Smooth muscle cell (in vitro differentiated cells): ENCODE results near the gene RAD51B. TPM values are rescaled to one million over a fixed set of nuclear protein-coding genes. Genes with fewer than 3 reads are reported as not detected.

Experiments
- DNase-seq: peaks from one replicate; lab custom pipeline; 2025; ENCODE audit not compliant: unreplicated experiment; lab: John Stamatoyannopoulos, UW
- H2AFZ ChIP-seq: fragments of 200-600 bp; sonication (generic); 2 replicates; pipeline ENCODE4 v1.6.0; 2016; ENCODE audit warnings: antibody characterized with exemption, low read depth, mild to moderate bottlenecking
- H3F3A ChIP-seq: fragments of 200-600 bp; sonication (generic); 2 replicates; pipeline ENCODE4 v1.6.0; 2017; ENCODE audit warnings: antibody characterized with exemption, low read depth
- H3K27ac ChIP-seq: fragments of 200-600 bp; sonication (generic); 2 replicates; pipeline ENCODE4 v1.5.1; 2016; ENCODE audit warnings: low read depth, mild to moderate bottlenecking
- H3K27me3 ChIP-seq: fragments of 200-600 bp; sonication (generic); 2 replicates; pipeline ENCODE4 v1.6.1; 2016; ENCODE audit warnings: low read depth, mild to moderate bottlenecking
- H3K36me3 ChIP-seq: fragments of 200-600 bp; sonication (generic); 2 replicates; pipeline ENCODE4 v1.5.1; 2016; ENCODE audit warnings: low read depth
- H3K4me1 ChIP-seq: fragments of 200-600 bp; sonication (generic); 2 replicates; pipeline ENCODE4 v1.5.1; 2016; ENCODE audit warnings: low read depth
- H3K4me2 ChIP-seq: fragments of 200-600 bp; sonication (generic); 2 replicates; pipeline ENCODE4 v1.6.0; 2016; ENCODE audit warnings: mild to moderate bottlenecking
- H3K4me3 ChIP-seq: fragments of 200-600 bp; sonication (generic); 2 replicates; pipeline ENCODE4 v1.5.1; 2016; ENCODE audit warnings: mild to moderate bottlenecking
- H3K79me2 ChIP-seq: fragments of 200-600 bp; sonication (generic); 2 replicates; pipeline ENCODE4 v1.6.0; 2016; ENCODE audit warnings: low read depth, mild to moderate bottlenecking
- H3K9ac ChIP-seq: fragments of 200-600 bp; sonication (generic); 2 replicates; pipeline ENCODE4 v1.6.0; 2016; ENCODE audit warnings: low read depth
- H3K9me3 ChIP-seq: fragments of 200-600 bp; sonication (generic); replicated peaks from 2 replicates; pipeline ENCODE4 v1.5.1; 2016; ENCODE audit warnings: low read depth
- H4K20me1 ChIP-seq: fragments of 200-600 bp; sonication (generic); 2 replicates; pipeline ENCODE4 v1.6.0; 2016; ENCODE audit warnings: low read depth
- CTCF ChIP-seq: fragments of 200-600 bp; sonication (generic); IDR thresholded peaks from 2 replicates; pipeline ENCODE4 v1.5.1; 2017; ENCODE audit warnings: borderline replicate concordance, mild to moderate bottlenecking, antibody characterized with exemption; ENCODE audit not compliant: insufficient read depth, poor library complexity, severe bottlenecking
- WGBS: methylation state at CpG from one replicate; pipeline ENCODE4 v1.1.7; 2016; ENCODE audit warnings: low lambda C conversion rate; 5-methylcytosine and 5-hydroxymethylcytosine counted together
- polyA plus RNA-seq: library from polyadenylated mRNA; unstranded; fragments of >200 nt; fragmentation: Nextera tagmentation; extraction: Ambion mirVana; gene quantifications from 2 replicates; pipeline ENCODE4 v1.2.1, GENCODE V29; 2016
- total RNA-seq: library from RNA; depleted of rRNA; stranded (reverse); fragments of >200 nt; gene quantifications from 2 replicates; pipeline ENCODE4 v1.2.3, GENCODE V29; 2014

RAD51B gene
- total and polyA plus RNA-seq, 2 experiments from 2014 or later, result 4.6 to 5.3 TPM

- peaks cover 15% of the 10 kb centered on the region for H3K4me1 ChIP-seq
- H3K4me2 ChIP-seq, result peak overlapping the region; percentile 77
- no peak overlapping the region for H3K4me3 ChIP-seq
- no peaks in the 10 kb centered on the region for H3K9me3 ChIP-seq
- no peak overlapping the region for H2AFZ ChIP-seq
- H3K79me2 ChIP-seq, result no peaks in the 10 kb centered on the region
- WGBS, result 81% methylated on average over 2 of the region's 2 CpGs
- H3K27me3 ChIP-seq, result no peaks in the 10 kb centered on the region
- no peaks in the 10 kb centered on the region for H4K20me1 ChIP-seq
- no peaks in the 10 kb centered on the region for H3K36me3 ChIP-seq
- no peak overlapping the region for H3K9ac ChIP-seq
- H3K27ac ChIP-seq, result peak overlapping the region; percentile 92
- no peak for TF ChIP-seq CTCF
- peaks cover 12% of the 10 kb centered on the region for H3F3A ChIP-seq
- no peak for DNase-seq
Observed at GRCh38 chr14:68211886-68212285, 392.3 kb downstream of the RAD51B start.

GRCh38 chr14:68212361-68212760, 392.8 kb downstream of the RAD51B start:
- Histone ChIP-seq H3K27me3 (no peaks in the 10 kb centered on the region), H3F3A (peaks cover 10% of the 10 kb centered on the region), H4K20me1 (no peaks in the 10 kb centered on the region), H3K4me3 (no peak overlapping the region), H2AFZ (no peak overlapping the region), H3K27ac (no peak overlapping the region), H3K79me2 (no peaks in the 10 kb centered on the region), H3K4me2 (no peak overlapping the region), H3K36me3 (no peaks in the 10 kb centered on the region), H3K9me3 (no peaks in the 10 kb centered on the region), H3K4me1 (peaks cover 15% of the 10 kb centered on the region), H3K9ac (no peak overlapping the region)
- DNase-seq, result no peak
- TF ChIP-seq CTCF, result no peak

DNA sequence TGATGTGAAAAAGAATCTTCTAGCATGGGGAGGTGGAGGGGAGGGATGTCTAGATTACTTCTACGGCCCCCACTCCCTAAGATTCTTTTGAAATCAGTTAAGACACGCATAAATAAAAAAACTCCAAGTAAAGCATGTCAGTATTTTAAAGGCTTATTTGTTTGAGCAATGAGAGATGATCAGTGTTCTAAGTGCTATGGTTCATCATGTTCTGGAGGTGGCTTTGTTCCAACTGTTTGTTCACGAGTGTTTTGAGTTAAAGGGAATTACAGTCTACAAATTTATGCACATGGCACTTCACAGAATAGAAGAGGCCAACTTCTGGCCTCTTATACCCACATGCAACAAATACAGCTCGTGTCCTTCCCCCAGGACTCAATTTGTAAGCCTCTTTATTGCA, 394.9 kb downstream of the RAD51B start:
- Histone ChIP-seq H3K36me3 (no peaks in the 10 kb centered on the region), H3K27me3 (no peaks in the 10 kb centered on the region), H3K9ac (no peak overlapping the region), H4K20me1 (no peaks in the 10 kb centered on the region), H3K4me1 (peaks cover 15% of the 10 kb centered on the region), H3K9me3 (no peaks in the 10 kb centered on the region), H3K4me2 (no peak overlapping the region), H2AFZ (no peak overlapping the region), H3F3A (peaks cover 8% of the 10 kb centered on the region), H3K4me3 (no peak overlapping the region), H3K79me2 (no peaks in the 10 kb centered on the region), H3K27ac (no peak overlapping the region)
- no peak for DNase-seq
- WGBS, result 79% methylated on average over 4 of the region's 4 CpGs
- TF ChIP-seq CTCF, result no peak

- Histone ChIP-seq H3K9ac (no peak overlapping the region), H3K36me3 (no peaks in the 10 kb centered on the region), H3K9me3 (no peaks in the 10 kb centered on the region), H3K4me1 (peaks cover 8% of the 10 kb centered on the region), H3K27ac (no peak overlapping the region), H3K4me2 (no peak overlapping the region), H4K20me1 (no peaks in the 10 kb centered on the region), H3K27me3 (no peaks in the 10 kb centered on the region), H3K4me3 (no peak overlapping the region), H3F3A (no peaks in the 10 kb centered on the region), H3K79me2 (no peaks in the 10 kb centered on the region), H2AFZ (no peak overlapping the region)
- no peak for TF ChIP-seq CTCF
- DNase-seq, result no peak
- WGBS, result 80% methylated on average over 2 of the region's 2 CpGs
Observed at GRCh38 chr14:68215629-68216028, 396.1 kb downstream of the RAD51B start.
